Muscle of leg (tissue), 11 donors: ENCODE measurements around the gene ENTHD1. TPM values are rescaled to one million over a fixed set of nuclear protein-coding genes. Genes with fewer than 3 reads are reported as not detected.

Experiments
- DNase-seq: peaks from one replicate; pipeline ENCODE4 v3.0.0; 2013
- H3K27ac ChIP-seq: one replicate; pipeline ENCODE4 v1.5.1; 2013; ENCODE audit warnings: mild to moderate bottlenecking, low read length, control low read depth
- H3K27me3 ChIP-seq: one replicate; pipeline ENCODE4 v1.6.1; 2013; ENCODE audit warnings: low read length; ENCODE audit not compliant: control insufficient read depth, insufficient read depth
- H3K36me3 ChIP-seq: one replicate; pipeline ENCODE4 v1.6.1; 2013; ENCODE audit warnings: low read length; ENCODE audit not compliant: control insufficient read depth, insufficient read depth
- H3K4me1 ChIP-seq: one replicate; pipeline ENCODE4 v1.6.1; 2013; ENCODE audit warnings: low read length; ENCODE audit not compliant: control insufficient read depth, insufficient read depth
- H3K4me3 ChIP-seq: one replicate; pipeline ENCODE4 v1.5.1; 2013; ENCODE audit warnings: low read length, control low read depth
- H3K9me3 ChIP-seq: replicated peaks from 2 replicates; pipeline ENCODE4 v1.6.1; 2013; ENCODE audit warnings: low read depth, low read length; ENCODE audit not compliant: control insufficient read depth
- WGBS: methylation state at CpG from one replicate; pipeline ENCODE4 v1.1.5; 2013; ENCODE audit warnings: missing lambda C conversion rate; ENCODE audit not compliant: insufficient coverage; 5-methylcytosine and 5-hydroxymethylcytosine counted together
- polyA plus RNA-seq, 8 donors: library from polyadenylated mRNA; unstranded; fragments of 120-200 nt; gene quantifications; one replicate each; pipeline versions ENCODE4 v1.2.1 to v1.2.3, GENCODE V29; 2013; ENCODE audit warnings: inconsistent platforms in 1 of 8, low replicate concordance in 1 of 8; ENCODE audit not compliant: insufficient read length in 8 of 8, insufficient read depth in 1 of 8
- total RNA-seq: library from RNA; stranded (reverse); fragments of 120-200 nt; gene quantifications from one replicate; pipeline ENCODE4 v1.2.4, GENCODE V29; 2013

Gene ENTHD1
- total and polyA plus RNA-seq, 9 donors, result not detected

GRCh38 chr22:39771486-39771885 is 122.1 kb downstream of the ENTHD1 start:
- Histone ChIP-seq H3K9me3 (no peaks in the 10 kb centered on the region), H3K36me3 (no peaks in the 10 kb centered on the region), H3K27ac (no peak overlapping the region), H3K4me3 (no peak overlapping the region), H3K4me1 (no peaks in the 10 kb centered on the region), H3K27me3 (peaks cover 9% of the 10 kb centered on the region)
- WGBS, result no CpG with 5 or more reads among the region's 2 CpGs
- no peak for DNase-seq

GRCh38 chr22:39765661-39766060 is 127.9 kb downstream of the ENTHD1 start:
- Histone ChIP-seq H3K4me3 (no peak overlapping the region), H3K27me3 (peaks cover 9% of the 10 kb centered on the region), H3K36me3 (no peaks in the 10 kb centered on the region), H3K4me1 (no peaks in the 10 kb centered on the region), H3K27ac (no peak overlapping the region), H3K9me3 (no peaks in the 10 kb centered on the region)
- WGBS, result 91% methylated on average over 1 of the region's 2 CpGs
- DNase-seq, result no peak

GRCh38 chr22:39765046-39765445 is 128.5 kb downstream of the ENTHD1 start:
- no peaks in the 10 kb centered on the region for H3K9me3 ChIP-seq
- WGBS, result 67% methylated on average over 2 of the region's 3 CpGs
- H3K4me1 ChIP-seq, result no peaks in the 10 kb centered on the region
- no peak for DNase-seq
- H3K27ac ChIP-seq, result no peak overlapping the region
- no peaks in the 10 kb centered on the region for H3K36me3 ChIP-seq
- H3K4me3 ChIP-seq, result no peak overlapping the region
- H3K27me3 ChIP-seq, result peaks cover 5% of the 10 kb centered on the region

GRCh38 chr22:39763276-39763675 is 130.3 kb downstream of the ENTHD1 start:
- no peaks in the 10 kb centered on the region for H3K4me1 ChIP-seq
- H3K27ac ChIP-seq, result no peak overlapping the region
- H3K9me3 ChIP-seq, result no peaks in the 10 kb centered on the region
- H3K27me3 ChIP-seq, result no peaks in the 10 kb centered on the region
- no peaks in the 10 kb centered on the region for H3K36me3 ChIP-seq
- WGBS, result no CpG with 5 or more reads among the region's 4 CpGs
- H3K4me3 ChIP-seq, result no peak overlapping the region
- no peak for DNase-seq

GRCh38 chr22:39750759-39751158 is 142.8 kb downstream of the ENTHD1 start:
- no peaks in the 10 kb centered on the region for H3K36me3 ChIP-seq
- no CpG with 5 or more reads among the region's 2 CpGs for WGBS
- no peaks in the 10 kb centered on the region for H3K4me1 ChIP-seq
- no peaks in the 10 kb centered on the region for H3K9me3 ChIP-seq
- H3K4me3 ChIP-seq, result no peak overlapping the region
- no peak overlapping the region for H3K27ac ChIP-seq
- peaks cover 16% of the 10 kb centered on the region for H3K27me3 ChIP-seq
- DNase-seq, result no peak

- H3K9me3 ChIP-seq, result no peaks in the 10 kb centered on the region
- H3K36me3 ChIP-seq, result no peaks in the 10 kb centered on the region
- no peak overlapping the region for H3K4me3 ChIP-seq
- H3K4me1 ChIP-seq, result no peaks in the 10 kb centered on the region
- no peak for DNase-seq
- H3K27ac ChIP-seq, result no peak overlapping the region
- 82% methylated on average over 3 of the region's 3 CpGs for WGBS
- peaks cover 15% of the 10 kb centered on the region for H3K27me3 ChIP-seq
These were observed 144.7 kb downstream of the ENTHD1 start for GRCh38 chr22:39748877-39749276.

- Histone ChIP-seq H3K4me1 (no peaks in the 10 kb centered on the region), H3K27me3 (peaks cover 16% of the 10 kb centered on the region), H3K4me3 (no peak overlapping the region), H3K27ac (no peak overlapping the region), H3K9me3 (no peaks in the 10 kb centered on the region), H3K36me3 (no peaks in the 10 kb centered on the region)
- no peak for DNase-seq
- no CpG with 5 or more reads among the region's 3 CpGs for WGBS
These were observed 146.8 kb downstream of the ENTHD1 start for GRCh38 chr22:39746600-39747262.

- no peak overlapping the region for H3K27ac ChIP-seq
- WGBS, result no CpG with 5 or more reads among the region's 2 CpGs
- no peaks in the 10 kb centered on the region for H3K4me1 ChIP-seq
- no peak for DNase-seq
- peaks cover 16% of the 10 kb centered on the region for H3K27me3 ChIP-seq
- no peak overlapping the region for H3K4me3 ChIP-seq
- H3K36me3 ChIP-seq, result no peaks in the 10 kb centered on the region
- H3K9me3 ChIP-seq, result no peaks in the 10 kb centered on the region
These were observed 147.8 kb downstream of the ENTHD1 start for GRCh38 chr22:39745789-39746188.

GRCh38 chr22:39744353-39744752 is 149.2 kb downstream of the ENTHD1 start:
- Histone ChIP-seq H3K4me1 (no peaks in the 10 kb centered on the region), H3K27ac (no peak overlapping the region), H3K4me3 (no peak overlapping the region), H3K36me3 (no peaks in the 10 kb centered on the region), H3K9me3 (no peaks in the 10 kb centered on the region), H3K27me3 (peaks cover 14% of the 10 kb centered on the region)
- no peak for DNase-seq

GRCh38 chr22:39743935-39744334 is 149.6 kb downstream of the ENTHD1 start:
- Histone ChIP-seq H3K9me3 (no peaks in the 10 kb centered on the region), H3K27ac (no peak overlapping the region), H3K4me3 (no peak overlapping the region), H3K27me3 (peaks cover 14% of the 10 kb centered on the region), H3K36me3 (no peaks in the 10 kb centered on the region), H3K4me1 (no peaks in the 10 kb centered on the region)
- no peak for DNase-seq
- WGBS, result 71% methylated on average over 1 of the region's 1 CpG
